ENCODE results near the gene ADAM19.

ADAM19 gene

GRCh38 chr5:157544623-157544989 lies 31.0 kb downstream of the ADAM19 start:
- FAIRE-seq: no peak

GRCh38 chr5:157543825-157544622 lies 31.6 kb downstream of the ADAM19 start:
- DNase-seq (ENCODE audit: low spot score) (no peak), FAIRE-seq (no peak)

More at GRCh38 chr5:157544623-157544989, 31.0 kb downstream of the ADAM19 start:
- DNase-seq (ENCODE audit: low spot score): no peak

GRCh38 chr5:157542282-157543000 lies 33.1 kb downstream of the ADAM19 start:
- DNase-seq (ENCODE audit: low spot score) (no peak), FAIRE-seq (no peak)

GRCh38 chr5:157541447-157542118 lies 34.0 kb downstream of the ADAM19 start:
- DNase-seq (ENCODE audit: low spot score) (no peak), FAIRE-seq (no peak)

- DNase-seq (ENCODE audit: low spot score) (no peak), FAIRE-seq (no peak)
Measured at GRCh38 chr5:157540707-157541446, 34.7 kb downstream of the ADAM19 start.

GRCh38 chr5:157540124-157540523 lies 35.5 kb downstream of the ADAM19 start:
- FAIRE-seq (no peak), DNase-seq (ENCODE audit: low spot score) (no peak)

GRCh38 chr5:157539503-157540022 lies 36.0 kb downstream of the ADAM19 start:
- FAIRE-seq (no peak), DNase-seq (ENCODE audit: low spot score) (no peak)

GRCh38 chr5:157538311-157538710 lies 37.3 kb downstream of the ADAM19 start:
- FAIRE-seq (no peak), DNase-seq (ENCODE audit: low spot score) (no peak)

- no peak for DNase-seq (ENCODE audit: low spot score)
- no peak for FAIRE-seq
Measured at GRCh38 chr5:157535042-157535865, 40.3 kb downstream of the ADAM19 start.

GRCh38 chr5:157533011-157533481 lies 42.5 kb downstream of the ADAM19 start:
- FAIRE-seq: no peak
- DNase-seq (ENCODE audit: low spot score): no peak

- no peak for DNase-seq (ENCODE audit: low spot score)
- FAIRE-seq: no peak
Measured at GRCh38 chr5:157532022-157532421, 43.6 kb downstream of the ADAM19 start.

GRCh38 chr5:157530226-157530972 lies 45.2 kb downstream of the ADAM19 start:
- FAIRE-seq (no peak), DNase-seq (ENCODE audit: low spot score) (no peak)

- FAIRE-seq (no peak), DNase-seq (ENCODE audit: low spot score) (no peak)
Measured at GRCh38 chr5:157529002-157529401, 46.6 kb downstream of the ADAM19 start.

GRCh38 chr5:157528036-157528632 lies 47.4 kb downstream of the ADAM19 start:
- no peak for FAIRE-seq

GRCh38 chr5:157524887-157525286 lies 50.7 kb downstream of the ADAM19 start:
- no peak for DNase-seq (ENCODE audit: low spot score)
- FAIRE-seq: peak; percentile 55

More at GRCh38 chr5:157528036-157528632, 47.4 kb downstream of the ADAM19 start:
- no peak for DNase-seq (ENCODE audit: low spot score)

- FAIRE-seq (no peak), DNase-seq (ENCODE audit: low spot score) (no peak)
Measured at GRCh38 chr5:157523976-157524375, 51.6 kb downstream of the ADAM19 start.

- FAIRE-seq: no peak
- no peak for DNase-seq (ENCODE audit: low spot score)
Measured at GRCh38 chr5:157521704-157522029, 53.9 kb downstream of the ADAM19 start.

GRCh38 chr5:157520911-157521703 lies 54.5 kb downstream of the ADAM19 start:
- FAIRE-seq (no peak), DNase-seq (ENCODE audit: low spot score) (no peak)

Measured in urothelium cell line (cell line).